Spleen (tissue), 11 donors: ENCODE measurements around the gene CTXN1. TPM values are rescaled to one million over a fixed set of nuclear protein-coding genes. Genes with fewer than 3 reads are reported as not detected.
"Not testable (repeated sequence)": the region's sequence is repeated elsewhere in the genome, so short reads cannot be mapped to it uniquely, and the experiment has no call there.

Experiments
- DNase-seq: peaks from one replicate; pipeline ENCODE4 v3.0.0-alpha.2; 2020
- H3K27ac ChIP-seq, 8 donors: fragments of 200-600 bp; sonication (generic) in 7 of 8; 1 replicate in 4 of 8; 2 replicates in 4 of 8; pipeline versions ENCODE4 v1.5.0 to v1.8.0; 2016 to 2021; ENCODE audit warnings: inconsistent platforms in 4 of 8, mild to moderate bottlenecking in 4 of 8, moderate library complexity in 1 of 8
- H3K27me3 ChIP-seq, 7 donors: fragments of 200-600 bp; sonication (generic) in 6 of 7; replicated peaks in 1 of 7; 1 replicate in 4 of 7; 2 replicates in 3 of 7; pipeline versions ENCODE4 v1.5.0 to v1.8.0; 2016 to 2021; ENCODE audit warnings: inconsistent platforms in 3 of 7, mild to moderate bottlenecking in 1 of 7
- H3K36me3 ChIP-seq, 6 donors: fragments of 200-600 bp; sonication (generic) in 5 of 6; 1 replicate in 4 of 6; 2 replicates in 2 of 6; pipeline versions ENCODE4 v1.5.0 to v1.8.0; 2016 to 2021; ENCODE audit warnings: inconsistent platforms in 2 of 6
- H3K4me1 ChIP-seq, 6 donors: fragments of 200-600 bp; sonication (generic) in 5 of 6; 1 replicate in 3 of 6; 2 replicates in 3 of 6; pipeline versions ENCODE4 v1.5.0 to v1.8.0; 2016 to 2021; ENCODE audit warnings: inconsistent platforms in 3 of 6
- H3K4me3 ChIP-seq, 8 donors: fragments of 200-600 bp; sonication (generic) in 7 of 8; 1 replicate in 4 of 8; 2 replicates in 4 of 8; pipeline versions ENCODE4 v1.5.0 to v1.8.0; 2016 to 2021; ENCODE audit warnings: inconsistent platforms in 4 of 8, mild to moderate bottlenecking in 4 of 8, moderate library complexity in 2 of 8
- H3K9me3 ChIP-seq, 8 donors: fragments of 200-600 bp; sonication (generic) in 7 of 8; 1 replicate in 4 of 8; 2 replicates in 4 of 8; pipeline versions ENCODE4 v1.5.0 to v1.8.0; 2016 to 2021; ENCODE audit warnings: inconsistent platforms in 4 of 8
- CTCF ChIP-seq, 11 experiments: fragments of 200-600 bp in 7 of 11; fragments of 450-650 bp in 4 of 11; sonication (generic) in 4 of 11; IDR thresholded peaks in 8 of 11; conservative IDR thresholded peaks in 3 of 11; 1 replicate in 7 of 11; 2 replicates in 4 of 11; pipeline versions ENCODE4 v1.4.0 to v1.8.0; 2016 to 2021; ENCODE audit warnings: antibody characterized with exemption in 11 of 11, inconsistent platforms in 4 of 11, mild to moderate bottlenecking in 1 of 11
- POLR2A ChIP-seq, 3 donors: fragments of 450-650 bp; IDR thresholded peaks; one replicate each; pipeline ENCODE4 v1.5.1; 2017; ENCODE audit warnings: antibody characterized with exemption in 3 of 3, mild to moderate bottlenecking in 1 of 3
- POLR2AphosphoS5 ChIP-seq, 3 donors: sonication (generic); formaldehyde crosslinking; IDR thresholded peaks; one replicate each; pipeline ENCODE4 v1.5.1; 2017; ENCODE audit warnings: antibody characterized with exemption in 3 of 3
- WGBS, 5 donors: extraction: QIAGEN DNeasy Blood & Tissue Kit in 3 of 5; methylation state at CpG; one replicate each; pipeline versions ENCODE4 v1.1.5 to v1.1.7; 2013 to 2018; 5-methylcytosine and 5-hydroxymethylcytosine counted together
- intact Hi-C: fragments of 100-400 bp; cut with DNase I; formaldehyde crosslinking; loops from one replicate; pipeline ENCODE4 v1.15.0; 2023; ENCODE audit warnings: low total_unique reads
- polyA plus RNA-seq, 3 donors: library from polyadenylated mRNA; stranded (reverse); fragments of 200-250 nt; gene quantifications; one replicate each; pipeline ENCODE4 v1.2.1, GENCODE V29; 2013
- total RNA-seq, 7 donors: library from RNA; depleted of rRNA in 3 of 7; stranded (reverse); fragments of >200 nt in 3 of 7; fragmentation: NEBNext Ultra II Directional in 4 of 7; extraction: Animal tissue kit (Norgen Biotek cat#: 25700) in 4 of 7; gene quantifications; one replicate each; pipeline versions ENCODE4 v1.1.0 to v1.2.1, GENCODE V29; 2016 to 2021
- donor health status: healthy with polysubstance abuse.
- donor health status: DM: no; HTN: no; CAD: no; lungs with moderate emphysema.
- donor health status: DM: no; HTN: no; CAD: no.
- donor health status: Bipolar disorder and iron deficiency.
- donor health status: healthy.
- donor health status: DM: no; HTN: no; CAD: no.
- donor health status: DM: yes; HTN: yes; CAD: no.

CTXN1 gene
- total and polyA plus RNA-seq, 10 donors = 0.11 to 4.4 (median 2.0) TPM

GRCh38 chr19:7894612-7895309 is 31.2 kb downstream of the CTXN1 start:
- Histone ChIP-seq H3K4me3 (no peak overlapping the region), H3K9me3 (no peaks in the 10 kb centered on the region), H3K36me3 (no peaks in the 10 kb centered on the region), H3K27me3 (peaks cover 0 to 50% (median 15%) of the 10 kb centered on the region in 7 donors), H3K27ac (no peak overlapping the region), H3K4me1 (no peaks in the 10 kb centered on the region)
- DNase-seq = no peak
- no peak for TF ChIP-seq POLR2AphosphoS5 (IDR thresholded peaks at IDR 0.05)
- TF ChIP-seq POLR2A (IDR thresholded peaks at IDR 0.05) = no peak
- no peak for TF ChIP-seq CTCF (IDR thresholded peaks at IDR 0.05 in 8 of 11, conservative IDR thresholded peaks at IDR 0.05 in 3 of 11)
- WGBS, 5 donors = 54 to 67% (median 61%) methylated on average over 13 to 18 of the region's 18 CpGs
- intact Hi-C loops = no loop called here

GRCh38 chr19:7893362-7894101 is 32.4 kb downstream of the CTXN1 start:
- H3K27ac ChIP-seq, intact Hi-C loops, H3K36me3 ChIP-seq, H3K9me3 ChIP-seq, H3K4me3 ChIP-seq, H3K4me1 ChIP-seq, DNase-seq: not testable (repeated sequence)
- 71 to 80% (median 75%) methylated on average over 18 of the region's 18 CpGs for WGBS, 5 donors
- H3K27me3 ChIP-seq = peaks cover 0 to 61% (median 19%) of the 10 kb centered on the region in 7 donors

GRCh38 chr19:7888826-7889217 is 37.1 kb downstream of the CTXN1 start:
- Histone ChIP-seq H3K9me3 (no peaks in the 10 kb centered on the region), H3K36me3 (no peaks in the 10 kb centered on the region), H3K4me3 (peak overlapping the region in 1 of 8 donors; percentile 13), H3K27me3 (peaks cover 0 to 67% (median 17%) of the 10 kb centered on the region in 7 donors), H3K4me1 (peaks cover 0 to 12% (median 4%) of the 10 kb centered on the region in 6 donors), H3K27ac (no peak overlapping the region)
- intact Hi-C loops = no loop called here
- no peak for TF ChIP-seq POLR2A (IDR thresholded peaks at IDR 0.05)
- WGBS, 5 donors = 80 to 85% (median 82%) methylated on average over 8 of the region's 8 CpGs
- DNase-seq = no peak

- WGBS, 5 donors = 11 to 47% (median 13%) methylated on average over 8 to 53 of the region's 53 CpGs
- Histone ChIP-seq H3K27ac (no peak within 1 kb of the TSS), H3K4me1 (peaks cover 0 to 12% (median 4%) of the 10 kb centered on the region in 6 donors), H3K4me3 (peak within 1 kb of the TSS in 1 of 8 donors; percentile 13), H3K36me3 (no peaks in the 10 kb centered on the region), H3K27me3 (peaks cover 0 to 61% (median 17%) of the 10 kb centered on the region in 7 donors), H3K9me3 (no peaks in the 10 kb centered on the region)
- no peak for DNase-seq
- intact Hi-C loops = no loop called here
- no peak for TF ChIP-seq POLR2AphosphoS5 (IDR thresholded peaks at IDR 0.05)
- TF ChIP-seq POLR2A (IDR thresholded peaks at IDR 0.05) = no peak
- TF ChIP-seq CTCF (IDR thresholded peaks at IDR 0.05 in 8 of 11, conservative IDR thresholded peaks at IDR 0.05 in 3 of 11) = no peak
Measured at GRCh38 chr19:7888145-7888825, 37.6 kb downstream of the CTXN1 start, which contains the start of gene LRRC8E. Gene LRRC8E (plus strand): TSS chr19:7888510. CDS start chr19:7895604, 7,094 bp downstream.
